HG03280 (cell line): ENCODE data around the gene ZEB2.

Experiments used
- ATAC-seq: cut with Tn5 transposase; IDR thresholded peaks from one replicate; pipeline ENCODE4 v1.9.1; 2021; ENCODE audit warnings: mild to moderate bottlenecking, moderate library complexity; ENCODE audit not compliant: unreplicated experiment

The ZEB2 gene

DNA sequence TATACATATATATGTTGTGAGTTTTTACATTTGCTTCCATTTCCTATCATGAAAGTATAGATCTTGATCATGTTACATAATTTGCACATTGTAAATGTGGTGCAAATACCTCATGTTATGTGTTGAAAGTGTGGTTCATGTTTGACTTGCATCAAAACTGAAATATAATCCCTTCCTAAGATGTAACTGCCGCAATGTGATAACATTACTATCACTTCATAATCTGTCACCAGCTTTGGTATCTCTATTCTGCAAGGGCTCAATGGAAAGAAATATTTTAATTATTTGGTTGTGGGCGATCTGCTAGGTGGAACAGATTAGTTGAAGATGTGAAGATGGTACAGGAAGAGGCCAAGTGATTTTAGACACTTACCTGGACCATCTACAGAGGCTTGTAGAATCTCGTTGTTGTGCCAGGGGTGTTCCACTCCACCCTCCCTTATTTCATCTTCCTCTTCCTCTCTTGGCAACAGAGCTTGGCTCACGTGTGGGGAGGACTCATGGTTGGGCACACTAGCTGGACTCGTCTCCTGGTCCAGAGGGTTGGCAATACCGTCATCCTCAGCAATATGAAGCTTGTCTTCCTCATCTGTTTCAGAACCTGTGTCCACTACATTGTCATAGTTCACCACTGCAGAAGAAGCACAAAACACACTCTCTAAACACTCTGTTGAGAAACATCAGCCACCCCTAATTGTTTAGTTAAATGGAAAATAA, 90.4 kb downstream of the ZEB2 start:
- ATAC-seq, result no peak

DNA sequence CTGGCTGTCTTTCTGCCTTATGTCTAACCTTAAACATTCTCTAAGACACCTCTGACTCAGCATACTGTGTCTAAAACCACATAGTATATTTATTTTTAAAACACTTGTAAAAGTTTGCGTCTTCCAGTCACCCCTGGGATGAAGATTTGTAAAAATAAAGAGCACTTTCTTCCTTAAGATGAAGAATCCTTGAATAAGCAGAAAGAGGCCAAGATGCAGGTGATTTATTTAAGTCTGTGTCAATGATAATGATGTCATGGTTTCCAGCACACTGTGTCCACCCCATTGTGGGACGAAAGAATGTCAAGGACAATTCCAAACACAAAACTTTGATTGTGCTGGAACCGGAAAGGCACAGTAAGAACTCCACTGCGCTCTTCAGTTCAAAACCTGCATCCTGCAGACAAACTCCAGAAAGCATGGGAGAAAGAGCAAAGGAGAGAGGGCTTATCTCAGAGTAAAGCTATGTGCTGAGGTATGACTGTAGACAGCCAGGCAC, 92.9 kb downstream of the ZEB2 start:
- no peak for ATAC-seq

DNA sequence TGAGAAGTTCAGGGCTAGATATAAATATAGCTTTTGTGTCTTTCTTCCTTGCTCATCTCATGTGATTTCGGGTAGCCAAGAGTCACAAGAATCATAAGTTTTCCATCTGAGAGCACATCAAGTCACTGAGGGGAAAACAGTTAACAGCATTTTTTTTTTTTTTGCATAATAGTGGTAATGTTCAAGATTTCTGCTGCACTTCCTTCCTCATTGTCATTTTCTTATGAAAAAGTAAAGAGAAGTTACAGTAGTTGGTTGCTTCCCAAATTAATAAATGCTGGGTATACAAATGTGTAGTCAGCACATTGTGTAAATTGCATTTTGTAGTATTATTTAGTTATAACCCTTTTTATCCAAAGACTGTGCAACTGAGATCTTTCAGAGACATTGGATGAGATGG, 93.6 kb downstream of the ZEB2 start:
- ATAC-seq, result no peak

DNA sequence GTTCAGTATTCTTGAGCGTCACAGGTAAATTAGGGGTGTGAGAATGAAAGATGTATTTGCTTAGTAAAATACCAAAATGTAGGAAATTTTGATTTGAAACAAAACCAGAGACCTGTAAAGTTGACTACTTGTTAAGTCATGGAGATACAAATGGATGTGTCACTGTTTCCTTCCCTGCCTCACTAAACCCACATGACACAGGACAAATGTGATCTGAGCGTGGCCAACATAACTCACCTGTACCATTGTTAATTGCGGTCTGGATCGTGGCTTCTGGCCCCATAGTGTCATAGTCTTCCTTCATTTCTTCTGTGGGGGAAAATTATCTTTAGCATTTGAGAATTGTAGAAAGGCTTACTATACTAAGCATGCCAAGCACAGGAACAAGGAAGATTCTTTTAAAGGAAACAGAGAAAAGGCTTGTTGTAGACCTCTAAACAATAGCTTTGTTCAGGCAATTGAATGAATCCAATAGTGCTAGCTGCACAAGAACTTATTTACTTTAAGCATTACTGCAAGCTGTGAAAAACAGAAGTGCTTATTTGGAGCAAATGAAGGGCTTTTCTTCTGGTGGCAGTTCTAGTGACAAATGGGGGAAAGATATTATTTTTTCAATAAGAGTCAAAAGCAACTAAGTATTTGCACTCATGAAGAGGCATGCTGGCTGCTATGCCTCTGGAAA, 95.2 kb downstream of the ZEB2 start:
- no peak for ATAC-seq

DNA sequence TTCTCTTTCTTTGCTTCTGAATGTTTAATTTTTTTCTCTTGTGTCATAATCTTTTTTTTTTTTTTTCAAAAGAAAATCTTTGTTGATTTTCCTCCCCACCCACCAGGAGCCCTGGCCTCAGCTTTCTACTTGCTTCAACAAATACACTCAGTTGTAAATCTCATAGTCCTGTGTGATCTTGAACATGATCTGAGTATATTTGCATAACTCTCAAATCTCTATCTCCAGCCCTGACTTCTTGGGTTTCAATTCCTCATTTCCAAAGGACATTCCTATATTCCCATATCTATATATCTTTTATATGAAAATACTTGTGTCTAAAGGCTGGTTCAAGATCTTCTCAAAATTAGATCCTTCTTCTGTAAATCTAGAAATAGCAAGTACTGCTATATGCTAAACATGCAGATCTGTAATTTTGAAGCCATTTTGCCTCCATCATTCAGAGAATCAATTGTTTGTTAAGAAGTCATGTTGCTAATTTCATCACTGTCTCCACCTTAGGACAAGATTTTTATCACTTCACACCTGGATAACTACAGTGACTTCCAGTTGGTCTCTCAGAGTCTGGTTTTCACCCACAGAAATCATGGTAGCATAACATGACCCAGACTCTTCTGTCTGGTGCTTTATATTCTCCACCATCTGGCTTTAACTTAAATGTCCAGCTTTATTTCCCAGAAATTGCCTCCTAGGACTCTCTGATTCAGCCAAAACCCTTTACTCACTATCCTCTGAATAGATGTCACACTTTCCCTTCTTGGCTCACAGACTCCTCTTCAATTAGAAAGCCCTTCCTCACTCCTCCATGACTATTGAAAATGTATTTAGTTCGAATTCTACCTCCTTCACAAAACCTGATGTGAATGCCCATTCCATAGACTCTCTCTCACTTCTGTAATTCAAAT, 98.1 kb downstream of the ZEB2 start:
- ATAC-seq, result no peak

DNA sequence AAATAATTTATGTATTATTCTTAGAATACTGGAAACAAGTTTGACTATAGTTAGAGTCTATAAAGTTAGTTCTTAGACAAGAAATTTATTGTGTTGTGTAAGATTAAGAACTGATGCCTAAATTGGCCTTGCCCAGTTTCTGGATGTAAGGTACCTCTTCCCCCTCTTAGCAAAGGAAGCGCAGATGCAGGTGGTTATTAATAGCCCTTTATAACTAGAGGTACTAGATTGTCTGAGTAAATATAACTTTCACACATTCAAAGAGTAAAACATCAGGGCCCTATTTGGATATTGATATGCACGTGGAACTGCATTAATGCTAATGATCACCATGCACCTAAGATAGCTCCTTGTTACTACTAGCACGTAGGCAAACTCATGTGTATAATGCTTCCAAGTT, 100.7 kb downstream of the ZEB2 start:
- no peak for ATAC-seq

DNA sequence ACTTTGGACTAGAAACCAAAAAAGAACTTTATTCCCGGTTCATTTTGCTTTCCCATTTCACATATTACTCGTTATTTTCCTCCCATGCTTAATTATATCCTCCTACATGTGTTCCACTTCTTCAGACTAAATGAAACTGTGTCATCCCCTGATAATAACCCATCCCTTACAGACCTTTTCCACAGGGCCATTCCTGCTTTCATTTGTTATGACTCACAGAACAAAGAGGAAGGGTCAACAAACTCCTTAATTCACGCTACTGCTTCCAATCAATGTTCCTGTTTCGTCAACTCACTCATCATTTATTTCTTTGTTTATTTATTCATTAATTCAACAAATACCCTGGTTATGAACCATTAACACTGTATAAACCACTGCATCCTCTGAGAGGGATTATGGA, 104.5 kb downstream of the ZEB2 start:
- ATAC-seq, result no peak

DNA sequence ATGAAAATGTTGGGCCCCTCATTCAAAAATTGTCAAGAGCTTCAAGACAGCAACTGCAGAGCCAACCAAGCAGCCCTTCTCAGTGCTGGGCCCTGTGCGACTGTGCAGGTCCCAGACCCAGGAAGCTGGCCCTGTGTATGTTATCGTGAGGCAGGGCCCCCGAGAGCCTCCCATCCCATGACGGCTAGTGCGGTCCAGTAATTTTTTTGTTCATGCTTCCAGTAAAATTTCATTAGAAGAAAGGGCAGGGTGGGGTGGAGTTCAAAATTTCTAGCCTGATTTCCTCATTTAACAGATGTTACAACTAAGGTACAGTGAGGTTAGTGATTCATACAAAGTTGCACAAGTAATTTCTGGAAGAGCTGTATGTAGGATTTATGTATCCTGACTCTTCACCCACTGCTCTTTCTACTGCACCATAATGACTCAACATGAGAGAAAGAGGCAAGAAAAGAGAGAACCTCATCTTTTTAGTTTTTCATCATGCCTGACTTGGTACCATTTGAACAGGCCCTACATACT, 105.5 kb downstream of the ZEB2 start:
- no peak for ATAC-seq

DNA sequence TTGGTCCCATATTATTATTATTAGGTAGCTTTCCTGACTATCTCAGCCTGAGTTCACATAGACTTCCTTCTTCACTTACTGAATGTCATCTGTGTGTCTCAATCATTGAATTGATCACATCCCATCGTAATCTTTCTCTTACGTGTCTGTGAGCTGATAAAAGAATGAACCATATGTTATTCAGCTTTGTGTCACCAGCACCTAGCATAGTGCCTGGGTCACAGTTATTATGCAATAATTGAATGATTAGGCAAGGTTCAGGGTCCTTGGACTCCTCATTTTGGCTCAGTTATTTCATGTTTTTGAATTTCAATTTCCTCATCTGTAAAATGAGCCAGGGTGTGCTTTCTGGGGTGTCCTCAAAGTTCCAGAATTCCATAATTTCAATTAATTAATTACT, 107.2 kb downstream of the ZEB2 start:
- ATAC-seq, result no peak

DNA sequence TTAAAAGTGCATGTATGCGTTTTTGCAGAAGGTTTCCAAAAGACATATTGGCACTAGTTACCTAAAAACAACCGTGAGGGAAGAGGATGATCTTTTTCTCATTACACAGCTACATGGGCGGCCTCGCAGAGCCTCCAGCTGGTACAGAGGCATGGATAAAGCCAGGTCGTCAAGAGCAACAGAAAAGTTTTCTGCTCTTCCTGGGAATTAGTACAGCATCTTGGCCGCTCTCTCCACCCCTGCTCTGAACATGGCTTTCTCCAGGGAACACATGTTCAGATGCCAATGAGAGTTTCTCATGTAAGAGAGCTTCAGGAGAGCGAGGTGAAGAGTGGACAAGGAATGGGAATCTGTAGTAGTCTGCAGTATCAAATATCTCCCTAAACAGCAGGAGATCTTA, 108.4 kb downstream of the ZEB2 start:
- no peak for ATAC-seq

DNA sequence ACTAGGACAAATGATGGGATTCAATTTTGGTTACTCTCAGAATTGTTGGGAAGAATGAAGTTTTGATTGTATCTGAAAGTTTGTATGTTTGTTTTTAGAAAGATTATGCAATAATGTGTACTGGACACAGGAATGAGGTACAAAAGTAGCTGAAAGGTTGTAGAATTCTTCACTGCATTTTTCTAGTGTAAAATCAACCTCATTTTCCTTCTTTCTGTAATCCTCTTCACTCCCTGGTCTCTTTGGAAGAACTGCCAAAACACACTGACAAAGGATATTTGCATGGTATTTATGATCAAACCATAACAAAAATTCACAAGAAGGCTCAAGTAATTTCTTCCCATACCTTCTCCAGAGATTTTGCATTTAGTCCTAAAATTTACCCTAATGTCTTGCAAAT, 110.7 kb downstream of the ZEB2 start:
- no peak for ATAC-seq

DNA sequence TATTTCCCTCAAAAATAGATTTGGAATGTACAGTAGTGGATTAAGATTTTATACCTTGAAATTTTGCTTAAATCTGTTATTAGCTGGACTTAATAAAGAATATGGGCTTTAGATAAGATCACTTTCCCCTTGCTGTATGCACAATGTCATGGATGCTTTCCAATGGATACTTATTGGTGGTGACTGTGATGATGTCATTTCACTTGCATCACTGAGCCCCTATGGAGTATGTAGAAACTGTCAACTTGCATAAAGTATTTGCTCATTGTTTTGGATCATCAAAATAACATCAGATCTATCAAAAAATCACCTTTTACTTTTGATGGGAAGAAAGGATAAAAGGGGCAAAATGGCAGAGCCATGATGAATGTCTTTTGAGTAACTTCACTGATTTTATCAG, 112.7 kb downstream of the ZEB2 start:
- no peak for ATAC-seq

DNA sequence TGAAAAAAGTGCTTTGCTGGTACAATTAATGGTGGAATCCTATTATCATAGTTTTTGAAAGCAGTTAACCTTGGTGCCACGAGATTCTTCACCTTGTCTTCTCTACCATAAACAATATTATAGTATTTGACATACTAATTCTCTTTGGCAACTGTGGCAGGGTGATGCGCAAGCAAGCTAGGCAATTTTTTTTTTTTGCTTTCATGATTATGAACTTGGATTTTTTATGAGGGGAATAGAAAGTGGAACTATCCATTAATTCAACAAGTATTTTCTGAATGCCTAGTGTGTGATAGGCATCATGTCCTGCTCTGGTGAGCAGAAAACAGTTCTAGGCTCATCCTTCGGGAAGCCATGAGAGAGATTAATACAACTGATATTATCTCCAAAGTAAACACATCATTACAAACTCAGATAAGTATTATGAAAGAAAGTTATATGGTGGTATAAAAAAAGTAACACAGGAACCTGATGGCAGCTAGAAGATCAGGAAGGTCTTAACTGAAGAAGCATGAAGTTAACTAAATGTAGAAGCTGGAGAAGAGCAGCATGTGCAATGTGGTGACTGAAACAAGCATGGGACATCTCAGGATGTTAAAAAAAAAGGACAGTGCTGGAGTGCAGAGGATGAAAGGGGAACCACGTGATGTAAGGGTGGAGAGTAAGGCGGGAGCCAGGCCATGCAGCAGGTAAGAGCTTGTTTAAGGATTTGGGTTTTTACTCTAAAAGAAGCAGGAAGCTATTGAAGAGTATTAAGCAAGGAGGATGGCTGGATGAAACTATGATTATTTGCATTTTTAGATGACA, 113.7 kb downstream of the ZEB2 start:
- ATAC-seq, result no peak

DNA sequence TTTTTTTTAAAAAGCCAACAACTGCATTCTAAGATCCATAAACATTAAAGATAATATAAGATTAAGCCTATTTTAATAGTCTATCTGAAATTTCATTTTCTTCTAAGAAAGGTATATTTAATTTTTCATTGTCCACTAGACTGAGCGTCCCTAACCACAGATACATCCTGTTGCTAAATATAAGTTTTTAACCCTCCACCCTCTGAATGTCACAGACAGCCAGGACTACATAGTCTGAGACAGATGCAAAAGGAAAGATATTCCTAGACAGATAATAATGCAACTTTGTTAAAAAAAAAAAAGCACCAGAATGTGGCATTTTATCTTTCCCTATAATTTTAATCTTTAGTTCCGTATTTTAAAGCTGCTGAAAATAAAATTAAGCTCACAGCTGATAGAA, 114.6 kb downstream of the ZEB2 start:
- no peak for ATAC-seq

DNA sequence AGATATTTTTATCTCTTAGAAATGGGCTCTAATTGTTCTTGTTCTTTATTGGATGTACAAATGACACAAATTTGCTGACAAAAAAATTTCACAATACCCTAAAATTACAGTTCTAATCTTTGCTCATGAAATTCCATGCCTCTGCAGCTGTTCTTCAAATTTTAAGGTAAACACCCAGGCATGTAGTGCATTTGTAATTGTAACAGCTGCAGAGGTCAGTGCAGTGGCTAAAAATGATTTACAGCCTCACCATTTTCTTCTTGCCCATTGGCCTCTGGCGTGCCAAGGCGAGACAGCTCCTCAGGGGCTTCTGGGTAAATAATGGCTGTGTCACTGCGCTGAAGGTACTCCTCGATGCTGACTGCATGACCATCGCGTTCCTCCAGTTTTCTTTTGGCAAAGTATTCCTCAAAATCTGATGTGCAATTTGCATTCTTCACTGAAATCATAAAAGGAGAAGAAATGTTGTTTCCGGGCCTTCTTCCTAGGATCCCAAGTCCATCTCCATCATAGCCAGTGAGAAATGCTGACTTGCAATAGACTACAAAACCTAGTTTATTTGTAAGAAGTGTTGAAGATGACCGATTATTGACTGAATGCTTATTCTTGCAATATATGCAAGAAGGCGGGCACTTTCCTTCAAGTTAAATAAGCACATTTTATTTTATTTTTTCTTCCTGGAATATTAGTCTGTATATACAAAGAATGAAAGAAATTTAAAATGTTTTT, 115.2 kb downstream of the ZEB2 start:
- ATAC-seq, result no peak

DNA sequence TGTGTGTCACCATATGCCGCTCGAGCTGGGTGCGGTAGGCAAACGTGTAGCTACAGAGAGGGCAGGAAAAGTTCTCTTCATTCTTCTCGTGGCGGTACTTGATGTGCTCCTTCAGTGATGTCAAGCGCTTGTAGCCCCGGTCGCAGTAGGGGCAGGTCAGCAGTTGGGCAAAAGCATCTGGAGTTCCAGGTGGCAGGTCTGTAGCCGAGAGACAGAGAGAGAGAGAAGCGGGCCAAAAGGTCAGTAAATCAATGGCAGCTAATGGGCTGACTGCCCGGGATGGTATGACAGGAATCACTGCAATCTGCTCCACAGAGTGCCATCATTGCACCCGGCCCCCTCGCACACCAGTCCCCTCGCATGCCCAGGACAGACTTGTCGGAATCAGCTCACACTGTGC, 116.0 kb downstream of the ZEB2 start:
- ATAC-seq, result no peak

DNA sequence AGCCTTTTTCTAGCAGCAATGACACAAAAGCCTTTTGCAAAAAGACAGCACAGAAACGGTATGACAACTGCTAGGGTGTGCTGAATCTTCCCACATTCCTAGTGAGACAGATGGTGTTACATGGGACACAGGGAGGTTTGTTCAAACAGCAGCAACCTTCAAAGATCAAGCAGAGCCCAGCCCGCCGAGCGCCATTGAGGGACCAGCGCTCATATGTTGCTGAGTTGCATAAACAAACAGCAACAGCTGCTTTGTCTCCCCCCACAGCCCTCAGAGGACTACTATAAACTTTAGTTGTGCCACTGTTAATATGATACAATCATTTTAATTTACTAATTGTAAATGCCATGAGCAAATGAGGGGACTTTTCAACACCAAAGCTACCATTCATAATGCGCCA, 117.7 kb downstream of the ZEB2 start:
- no peak for ATAC-seq

DNA sequence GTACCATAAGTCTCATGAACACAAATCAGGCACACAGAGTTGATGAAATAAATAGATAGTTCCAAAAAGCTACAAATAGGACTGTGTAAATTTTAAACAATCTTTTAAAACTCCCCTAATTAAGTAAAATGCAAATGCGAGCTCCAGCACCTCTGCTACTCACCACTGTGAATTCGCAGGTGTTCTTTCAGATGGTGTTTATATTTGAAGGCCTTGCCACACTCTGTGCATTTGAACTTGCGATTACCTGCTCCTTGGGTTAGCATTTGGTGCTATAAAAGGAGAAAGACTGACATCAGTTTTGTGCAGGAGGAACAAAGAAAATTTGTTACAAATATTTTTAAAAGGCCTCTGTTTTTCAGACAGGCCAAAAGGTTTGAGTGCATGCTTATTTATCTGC, 118.9 kb downstream of the ZEB2 start:
- no peak for ATAC-seq

DNA sequence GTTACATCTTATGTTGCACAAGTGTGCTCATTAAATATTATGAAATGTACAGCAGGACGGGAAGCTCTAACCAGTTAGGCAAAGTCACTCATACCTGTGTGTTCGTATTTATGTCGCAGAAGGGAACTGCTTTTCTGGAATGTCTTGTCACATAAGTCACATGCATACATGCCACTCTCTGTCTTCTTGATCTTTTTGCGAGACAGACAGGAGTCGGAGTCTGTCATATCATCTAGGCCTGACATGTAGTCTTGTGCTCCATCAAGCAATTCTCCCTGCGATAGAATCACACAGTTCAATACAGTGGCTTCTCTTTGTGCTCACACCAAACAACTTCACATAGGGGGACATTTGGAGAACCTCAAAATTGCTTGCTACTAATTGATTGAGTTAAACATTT, 123.6 kb downstream of the ZEB2 start:
- ATAC-seq, result no peak

DNA sequence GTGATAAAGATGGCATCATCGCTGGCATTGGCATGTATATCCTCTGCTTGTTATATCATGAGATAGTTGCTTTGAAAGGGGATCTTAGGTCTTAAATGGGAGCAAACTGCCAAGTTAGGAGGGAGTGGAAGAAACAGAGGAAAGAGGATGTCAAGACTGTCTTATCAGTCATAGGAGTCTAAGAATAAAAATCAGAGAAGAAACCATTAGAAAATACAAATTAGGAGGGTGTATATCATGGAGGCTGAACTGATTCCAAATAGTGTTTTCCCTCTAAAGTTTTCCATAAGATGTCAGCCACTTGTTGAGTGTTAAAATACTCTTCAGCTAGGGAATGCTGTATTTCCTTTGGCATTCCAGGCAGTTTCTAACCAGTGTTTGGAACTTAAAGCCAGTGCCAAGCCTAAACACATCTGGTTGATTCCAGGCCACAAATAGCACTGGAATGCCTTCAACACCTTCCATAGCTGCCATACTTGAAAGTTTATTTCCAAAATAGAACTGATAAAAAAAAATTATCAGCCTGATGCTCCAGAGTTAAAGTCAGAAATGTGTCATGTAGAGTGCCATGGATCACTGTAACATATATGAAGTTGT, 129.4 kb downstream of the ZEB2 start:
- ATAC-seq, result no peak
